Measurements from ENCODE around the gene FBXL7. TPM values are rescaled to one million over a fixed set of nuclear protein-coding genes. Genes with fewer than 3 reads are reported as not detected.

Gene FBXL7
- total RNA-seq, 1 experiment from 2014 or later: not detected

DNA sequence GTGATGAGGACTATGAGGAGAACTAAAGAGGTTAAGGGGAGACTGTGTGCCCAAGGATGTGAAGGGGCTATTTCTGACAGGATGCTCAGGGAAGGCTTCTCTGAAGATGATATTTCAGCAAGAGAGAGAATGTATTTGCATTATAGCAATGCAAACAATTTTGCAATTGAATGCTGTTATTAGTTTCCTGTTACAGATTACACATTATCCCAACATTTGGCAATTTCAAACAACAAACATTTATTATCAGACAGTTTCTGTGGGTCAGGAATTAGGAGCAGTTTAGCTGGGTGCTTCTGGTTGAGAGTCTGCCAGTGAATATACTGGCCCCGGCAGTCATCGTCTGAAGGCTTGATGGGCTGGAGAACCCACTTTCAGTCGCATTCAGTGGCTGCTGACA is 451.6 kb downstream of the FBXL7 start:
- intact Hi-C loops (cut with micrococcal nuclease; ENCODE audit: unreplicated experiment): no loop called here
- H3K27me3 ChIP-seq (ENCODE audit: insufficient read depth, low read depth): peaks cover 6% of the 10 kb centered on the region; the same call in 1 of the 2 replicates
- no peaks in the 10 kb centered on the region for H3F3A ChIP-seq (ENCODE audit: insufficient read depth, low read depth)
- no peak overlapping the region for H2AFZ ChIP-seq
- ChIA-PET CTCF (no interaction called here), POLR2A (ENCODE audit: unreplicated experiment) (no interaction called here)
- no peak overlapping the region for H3K27ac ChIP-seq
- no peak overlapping the region for H3K4me2 ChIP-seq
- H3K9me2 ChIP-seq (ENCODE audit: insufficient read depth): no peaks in the 10 kb centered on the region
- DNase-seq: no peak
- no TSS peak for BruUV-seq (replicated peaks)
- no peak overlapping the region for H3K4me3 ChIP-seq
- no peaks in the 10 kb centered on the region for H4K20me1 ChIP-seq (ENCODE audit: insufficient read depth)
- no peaks in the 10 kb centered on the region for H3K9me3 ChIP-seq (ENCODE audit: insufficient read depth, low read depth)
- H3K79me2 ChIP-seq (ENCODE audit: low read depth): no peaks in the 10 kb centered on the region
- no peaks in the 10 kb centered on the region for H3K4me1 ChIP-seq (replicated peaks; ENCODE audit: insufficient read depth)
- H3K36me3 ChIP-seq (ENCODE audit: low read depth): no peaks in the 10 kb centered on the region
- no peak for TF ChIP-seq EZH2 (IDR thresholded peaks at IDR 0.05; ENCODE audit: low read depth)
- TF ChIP-seq, protein P1, sequence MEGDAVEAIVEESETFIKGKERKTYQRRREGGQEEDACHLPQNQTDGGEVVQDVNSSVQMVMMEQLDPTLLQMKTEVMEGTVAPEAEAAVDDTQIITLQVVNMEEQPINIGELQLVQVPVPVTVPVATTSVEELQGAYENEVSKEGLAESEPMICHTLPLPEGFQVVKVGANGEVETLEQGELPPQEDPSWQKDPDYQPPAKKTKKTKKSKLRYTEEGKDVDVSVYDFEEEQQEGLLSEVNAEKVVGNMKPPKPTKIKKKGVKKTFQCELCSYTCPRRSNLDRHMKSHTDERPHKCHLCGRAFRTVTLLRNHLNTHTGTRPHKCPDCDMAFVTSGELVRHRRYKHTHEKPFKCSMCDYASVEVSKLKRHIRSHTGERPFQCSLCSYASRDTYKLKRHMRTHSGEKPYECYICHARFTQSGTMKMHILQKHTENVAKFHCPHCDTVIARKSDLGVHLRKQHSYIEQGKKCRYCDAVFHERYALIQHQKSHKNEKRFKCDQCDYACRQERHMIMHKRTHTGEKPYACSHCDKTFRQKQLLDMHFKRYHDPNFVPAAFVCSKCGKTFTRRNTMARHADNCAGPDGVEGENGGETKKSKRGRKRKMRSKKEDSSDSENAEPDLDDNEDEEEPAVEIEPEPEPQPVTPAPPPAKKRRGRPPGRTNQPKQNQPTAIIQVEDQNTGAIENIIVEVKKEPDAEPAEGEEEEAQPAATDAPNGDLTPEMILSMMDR (conservative IDR thresholded peaks at IDR 0.05): no peak

- H3K36me3 ChIP-seq (ENCODE audit: low read depth): no peaks in the 10 kb centered on the region
- H2AFZ ChIP-seq: no peak overlapping the region
- CTCF ChIA-PET: no interaction called here
- TF ChIP-seq, protein P1 (conservative IDR thresholded peaks at IDR 0.05): no peak
- TF ChIP-seq EZH2 (IDR thresholded peaks at IDR 0.05; ENCODE audit: low read depth): no peak
- no peak for DNase-seq
- no peaks in the 10 kb centered on the region for H3K9me2 ChIP-seq (ENCODE audit: insufficient read depth)
- H3K4me1 ChIP-seq (replicated peaks; ENCODE audit: insufficient read depth): no peaks in the 10 kb centered on the region
- no peaks in the 10 kb centered on the region for H3F3A ChIP-seq (ENCODE audit: insufficient read depth, low read depth)
- peaks cover 6% of the 10 kb centered on the region; the same call in 1 of the 2 replicates for H3K27me3 ChIP-seq (ENCODE audit: insufficient read depth, low read depth)
- BruUV-seq (replicated peaks): no TSS peak
- POLR2A ChIA-PET (ENCODE audit: unreplicated experiment): no interaction called here
- H3K79me2 ChIP-seq (ENCODE audit: low read depth): no peaks in the 10 kb centered on the region
- no peak overlapping the region for H3K4me3 ChIP-seq
- no peaks in the 10 kb centered on the region for H3K9me3 ChIP-seq (ENCODE audit: insufficient read depth, low read depth)
- H3K27ac ChIP-seq: no peak overlapping the region
- no peak overlapping the region for H3K4me2 ChIP-seq
- H4K20me1 ChIP-seq (ENCODE audit: insufficient read depth): no peaks in the 10 kb centered on the region
- intact Hi-C loops (cut with micrococcal nuclease; ENCODE audit: unreplicated experiment): no loop called here
These were observed 456.6 kb downstream of the FBXL7 start for GRCh38 chr5:15956622-15957021.

GRCh38 chr5:15957124-15957523 is 457.1 kb downstream of the FBXL7 start:
- POLR2A ChIA-PET (ENCODE audit: unreplicated experiment): no interaction called here
- Histone ChIP-seq H3K36me3 (ENCODE audit: low read depth) (no peaks in the 10 kb centered on the region), H3K79me2 (ENCODE audit: low read depth) (no peaks in the 10 kb centered on the region), H3F3A (ENCODE audit: insufficient read depth, low read depth) (no peaks in the 10 kb centered on the region), H2AFZ (no peak overlapping the region), H3K9me2 (ENCODE audit: insufficient read depth) (no peaks in the 10 kb centered on the region), H4K20me1 (ENCODE audit: insufficient read depth) (no peaks in the 10 kb centered on the region), H3K27ac (no peak overlapping the region), H3K4me3 (no peak overlapping the region), H3K4me2 (no peak overlapping the region), H3K4me1 (replicated peaks; ENCODE audit: insufficient read depth) (no peaks in the 10 kb centered on the region), H3K27me3 (ENCODE audit: insufficient read depth, low read depth) (peaks cover 6% of the 10 kb centered on the region; the same call in 1 of the 2 replicates), H3K9me3 (ENCODE audit: insufficient read depth, low read depth) (no peaks in the 10 kb centered on the region)
- no peak for DNase-seq
- BruUV-seq (replicated peaks): no TSS peak
- CTCF ChIA-PET: no interaction called here
- intact Hi-C loops (cut with micrococcal nuclease; ENCODE audit: unreplicated experiment): no loop called here
- TF ChIP-seq, protein P1 (conservative IDR thresholded peaks at IDR 0.05): no peak
